ENCODE measurements around the gene FURIN. TPM values are rescaled to one million over a fixed set of nuclear protein-coding genes. Genes with fewer than 3 reads are reported as not detected.
A peak's percentile ranks its signal among the peaks of the same experiment; 100 is the strongest.

The FURIN gene
- total RNA-seq, 2 experiments from 2014 or later: 4.9 to 10.3 TPM

DNA sequence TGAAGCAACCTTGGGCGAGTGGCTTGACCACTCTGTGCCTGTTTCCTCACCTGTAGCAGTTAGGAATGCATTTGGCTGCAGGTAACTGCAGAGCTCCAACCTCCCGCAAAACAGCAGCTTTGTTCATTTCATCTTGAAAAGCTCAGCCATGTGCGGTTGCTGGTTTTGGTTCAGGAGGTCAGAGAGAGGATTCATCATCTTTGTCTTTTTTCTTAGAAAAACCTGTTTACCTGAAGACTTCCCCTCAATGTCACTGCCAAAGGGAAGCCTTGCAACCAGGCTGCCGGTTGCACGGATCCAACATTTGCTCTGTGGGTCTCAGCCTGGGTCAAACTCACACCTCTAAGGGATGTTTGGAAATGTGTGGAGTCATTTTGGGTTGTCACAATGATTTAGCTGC is 16.4 kb upstream of the FURIN start:
- peak overlapping the region; percentile 65 for H3K4me2 ChIP-seq (ENCODE audit: low read length)

DNA sequence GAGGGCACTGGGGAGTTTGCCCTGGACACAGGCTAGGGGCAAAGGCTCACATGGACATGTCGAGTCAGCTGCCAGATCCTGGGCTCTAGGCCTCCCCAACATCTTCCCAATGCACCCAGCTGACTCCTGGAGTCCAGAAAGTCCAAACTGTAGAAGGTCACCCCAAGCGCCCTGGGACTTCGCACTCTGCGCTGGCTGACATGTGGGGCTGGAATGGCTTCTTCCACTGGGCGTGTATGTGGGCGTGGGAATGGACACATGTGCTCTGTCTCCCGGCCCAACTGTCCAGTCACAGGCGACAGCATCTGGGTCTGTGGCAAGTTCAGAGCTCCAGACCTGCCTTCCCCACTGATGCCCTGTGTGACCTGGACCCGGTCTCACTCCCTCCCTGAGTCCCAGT is 13.2 kb upstream of the FURIN start:
- no peak overlapping the region for H3K4me3 ChIP-seq (ENCODE audit: low read depth, low read length, poor library complexity, severe bottlenecking)
- H4K20me1 ChIP-seq (ENCODE audit: insufficient read depth, low read length): no peaks in the 10 kb centered on the region
- no peaks in the 10 kb centered on the region for H3K9me3 ChIP-seq (ENCODE audit: low read length)
- no peak for DNase-seq (ENCODE audit: low spot score)
- peaks cover 69% of the 10 kb centered on the region for H3K4me1 ChIP-seq (ENCODE audit: insufficient read depth, low read length, poor library complexity, severe bottlenecking)
- no peaks in the 10 kb centered on the region for H3K9me2 ChIP-seq (ENCODE audit: insufficient read depth, low read length)
- POLR2A ChIA-PET: interaction anchor here (0.8 kb wide), 1 partner anchor 76 kb away, joined by 3 read pairs; no protein-coding TSS in a partner anchor
- intact Hi-C loops (cut with micrococcal nuclease; ENCODE audit: unreplicated experiment): no loop called here
- CTCF ChIA-PET (ENCODE audit: unreplicated experiment): interaction anchor here (0.6 kb wide), 2 partner anchors 13 to 1082 kb away, joined by 5 read pairs; no protein-coding TSS in a partner anchor
- no TSS peak for BruUV-seq (replicated peaks)
- 0 out of 2 replicates have a peak overlapping the region, but pooled peaks have one; percentile 19 for H3K4me2 ChIP-seq (ENCODE audit: low read length)
- TF ChIP-seq, protein P1, sequence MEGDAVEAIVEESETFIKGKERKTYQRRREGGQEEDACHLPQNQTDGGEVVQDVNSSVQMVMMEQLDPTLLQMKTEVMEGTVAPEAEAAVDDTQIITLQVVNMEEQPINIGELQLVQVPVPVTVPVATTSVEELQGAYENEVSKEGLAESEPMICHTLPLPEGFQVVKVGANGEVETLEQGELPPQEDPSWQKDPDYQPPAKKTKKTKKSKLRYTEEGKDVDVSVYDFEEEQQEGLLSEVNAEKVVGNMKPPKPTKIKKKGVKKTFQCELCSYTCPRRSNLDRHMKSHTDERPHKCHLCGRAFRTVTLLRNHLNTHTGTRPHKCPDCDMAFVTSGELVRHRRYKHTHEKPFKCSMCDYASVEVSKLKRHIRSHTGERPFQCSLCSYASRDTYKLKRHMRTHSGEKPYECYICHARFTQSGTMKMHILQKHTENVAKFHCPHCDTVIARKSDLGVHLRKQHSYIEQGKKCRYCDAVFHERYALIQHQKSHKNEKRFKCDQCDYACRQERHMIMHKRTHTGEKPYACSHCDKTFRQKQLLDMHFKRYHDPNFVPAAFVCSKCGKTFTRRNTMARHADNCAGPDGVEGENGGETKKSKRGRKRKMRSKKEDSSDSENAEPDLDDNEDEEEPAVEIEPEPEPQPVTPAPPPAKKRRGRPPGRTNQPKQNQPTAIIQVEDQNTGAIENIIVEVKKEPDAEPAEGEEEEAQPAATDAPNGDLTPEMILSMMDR (conservative IDR thresholded peaks at IDR 0.05; ENCODE audit: low read length): no peak
- TF ChIP-seq EZH2phosphoT487 (IDR thresholded peaks at IDR 0.05; ENCODE audit: borderline replicate concordance, low read depth, low read length): no peak
- no peaks in the 10 kb centered on the region for H3K79me2 ChIP-seq (ENCODE audit: insufficient read depth, low read depth, low read length)
- H3K36me3 ChIP-seq (ENCODE audit: insufficient read depth, low read length): no peaks in the 10 kb centered on the region; the same call in 1 of the 2 replicates
- H3K27ac ChIP-seq (ENCODE audit: low read depth, low read length, poor library complexity, severe bottlenecking): no peak overlapping the region
- no peak overlapping the region for H2AFZ ChIP-seq (ENCODE audit: low read length)

More for the DNA sequence above, 16.4 kb upstream of the FURIN start:
- Histone ChIP-seq H3K4me1 (ENCODE audit: insufficient read depth, low read length, poor library complexity, severe bottlenecking) (peaks cover 63% of the 10 kb centered on the region), H3K27ac (ENCODE audit: low read depth, low read length, poor library complexity, severe bottlenecking) (no peak overlapping the region), H3K9me3 (ENCODE audit: low read length) (no peaks in the 10 kb centered on the region), H3K9me2 (ENCODE audit: insufficient read depth, low read length) (no peaks in the 10 kb centered on the region), H3K36me3 (ENCODE audit: insufficient read depth, low read length) (no peaks in the 10 kb centered on the region; the same call in 1 of the 2 replicates), H4K20me1 (ENCODE audit: insufficient read depth, low read length) (no peaks in the 10 kb centered on the region), H3K4me3 (ENCODE audit: low read depth, low read length, poor library complexity, severe bottlenecking) (peak overlapping the region; percentile 3), H2AFZ (ENCODE audit: low read length) (no peak overlapping the region; the same call in 1 of the 2 replicates), H3K79me2 (ENCODE audit: insufficient read depth, low read depth, low read length) (no peaks in the 10 kb centered on the region)
- BruUV-seq (replicated peaks): no TSS peak
- intact Hi-C loops (cut with micrococcal nuclease; ENCODE audit: unreplicated experiment): loop anchor here (2.0 kb wide), 1 partner anchor 65 kb away; no protein-coding TSS in a partner anchor
- CTCF ChIA-PET (ENCODE audit: unreplicated experiment): interaction anchor here (0.7 kb wide), 1 partner anchor 13 kb away, joined by 3 read pairs; no protein-coding TSS in a partner anchor
- TF ChIP-seq EZH2phosphoT487 (IDR thresholded peaks at IDR 0.05; ENCODE audit: borderline replicate concordance, low read depth, low read length): no peak
- TF ChIP-seq, protein P1 (conservative IDR thresholded peaks at IDR 0.05; ENCODE audit: low read length): no peak
- peak; percentile 33 for DNase-seq (ENCODE audit: low spot score)
- POLR2A ChIA-PET: interaction anchor here (0.6 to 2.5 kb wide), 10 partner anchors 11 to 1271 kb away, joined by 3 to 15 read pairs (median 3); no protein-coding TSS in a partner anchor

DNA sequence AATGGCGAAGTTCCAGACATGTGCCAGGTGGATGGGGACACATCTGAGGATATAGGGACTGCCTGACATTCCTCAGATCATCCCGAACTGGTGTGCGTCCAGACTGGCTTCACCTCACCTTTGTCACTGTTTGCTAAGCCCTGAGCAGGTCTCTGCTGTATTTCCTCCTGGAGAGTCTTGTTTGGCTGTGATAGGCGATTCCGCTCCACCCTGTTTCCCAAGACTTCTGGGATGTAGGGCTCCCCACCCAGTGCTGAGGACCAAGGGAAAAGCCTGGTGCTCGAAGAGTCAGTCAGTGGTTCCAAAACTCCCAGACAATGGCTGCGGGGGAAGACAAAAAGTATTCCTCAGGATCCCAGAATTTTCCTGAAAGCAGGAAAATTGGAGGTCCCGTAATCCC is 11.1 kb upstream of the FURIN start:
- Histone ChIP-seq H3K4me3 (ENCODE audit: low read depth, low read length, poor library complexity, severe bottlenecking) (no peak overlapping the region), H3K27ac (ENCODE audit: low read depth, low read length, poor library complexity, severe bottlenecking) (no peak overlapping the region), H3K4me1 (ENCODE audit: insufficient read depth, low read length, poor library complexity, severe bottlenecking) (peaks cover 52% of the 10 kb centered on the region), H4K20me1 (ENCODE audit: insufficient read depth, low read length) (no peaks in the 10 kb centered on the region), H3K36me3 (ENCODE audit: insufficient read depth, low read length) (no peaks in the 10 kb centered on the region), H3K9me2 (ENCODE audit: insufficient read depth, low read length) (no peaks in the 10 kb centered on the region), H3K4me2 (ENCODE audit: low read length) (no peak overlapping the region), H2AFZ (ENCODE audit: low read length) (no peak overlapping the region), H3K9me3 (ENCODE audit: low read length) (no peaks in the 10 kb centered on the region), H3K79me2 (ENCODE audit: insufficient read depth, low read depth, low read length) (no peaks in the 10 kb centered on the region)
- intact Hi-C loops (cut with micrococcal nuclease; ENCODE audit: unreplicated experiment): no loop called here
- TF ChIP-seq, protein P1 (conservative IDR thresholded peaks at IDR 0.05; ENCODE audit: low read length): no peak
- no peak for TF ChIP-seq EZH2phosphoT487 (IDR thresholded peaks at IDR 0.05; ENCODE audit: borderline replicate concordance, low read depth, low read length)
- BruUV-seq (replicated peaks): no TSS peak
- ChIA-PET CTCF (ENCODE audit: unreplicated experiment) (no interaction called here), POLR2A (no interaction called here)
- DNase-seq (ENCODE audit: low spot score): no peak
